HG03097 (cell line): ENCODE results near the gene CAPN11.

Experiments
- ATAC-seq: cut with Tn5 transposase; IDR thresholded peaks from one replicate; pipeline ENCODE4 v1.9.1; 2021; ENCODE audit not compliant: unreplicated experiment, low FRiP score

CAPN11 gene

DNA sequence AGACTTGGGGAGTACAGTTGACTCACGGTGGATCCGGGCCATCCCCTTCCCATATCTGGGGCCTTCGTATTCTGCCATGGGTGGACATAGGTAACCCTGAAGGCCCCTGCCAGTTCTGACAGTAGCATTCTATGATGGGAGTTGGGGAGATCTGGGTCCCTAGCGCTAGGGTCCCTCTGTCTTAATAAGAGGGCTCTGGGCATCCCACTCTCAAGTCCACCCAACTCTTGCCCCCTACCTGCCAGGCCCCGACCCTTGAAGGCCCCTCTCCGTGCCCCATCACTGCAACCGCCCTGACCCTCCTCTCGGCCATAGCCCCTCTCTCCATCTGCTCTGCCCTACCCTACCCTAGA, 6.5 kb upstream of the CAPN11 start:
- ATAC-seq, result no peak

- ATAC-seq, result no peak
These were observed 6.1 kb upstream of the CAPN11 start for GRCh38 chr6:44152533-44152932.

- ATAC-seq, result no peak
These were observed 4.6 kb upstream of the CAPN11 start for GRCh38 chr6:44154067-44154466.

GRCh38 chr6:44156494-44157151, 2.0 kb upstream of the CAPN11 start:
- no peak for ATAC-seq

GRCh38 chr6:44157152-44157521, 1.5 kb upstream of the CAPN11 start:
- no peak for ATAC-seq

DNA sequence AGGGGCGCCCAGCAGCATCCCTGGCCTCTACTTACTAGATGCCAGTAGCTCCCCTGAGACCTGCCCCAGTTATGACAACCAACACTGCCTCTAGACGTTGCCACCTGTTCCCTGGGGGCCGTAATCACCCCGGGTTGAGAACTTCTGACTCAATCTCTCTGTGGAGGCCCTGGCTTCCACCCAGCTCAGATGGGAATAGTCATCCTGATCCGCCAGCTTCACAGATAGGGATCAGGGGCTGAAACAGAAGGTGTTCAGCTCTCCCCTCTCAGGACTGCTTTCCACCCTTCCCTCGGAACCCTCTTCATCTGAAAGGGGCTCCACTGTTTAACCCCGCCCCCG, 3.3 kb downstream of the CAPN11 start:
- no peak for ATAC-seq

DNA sequence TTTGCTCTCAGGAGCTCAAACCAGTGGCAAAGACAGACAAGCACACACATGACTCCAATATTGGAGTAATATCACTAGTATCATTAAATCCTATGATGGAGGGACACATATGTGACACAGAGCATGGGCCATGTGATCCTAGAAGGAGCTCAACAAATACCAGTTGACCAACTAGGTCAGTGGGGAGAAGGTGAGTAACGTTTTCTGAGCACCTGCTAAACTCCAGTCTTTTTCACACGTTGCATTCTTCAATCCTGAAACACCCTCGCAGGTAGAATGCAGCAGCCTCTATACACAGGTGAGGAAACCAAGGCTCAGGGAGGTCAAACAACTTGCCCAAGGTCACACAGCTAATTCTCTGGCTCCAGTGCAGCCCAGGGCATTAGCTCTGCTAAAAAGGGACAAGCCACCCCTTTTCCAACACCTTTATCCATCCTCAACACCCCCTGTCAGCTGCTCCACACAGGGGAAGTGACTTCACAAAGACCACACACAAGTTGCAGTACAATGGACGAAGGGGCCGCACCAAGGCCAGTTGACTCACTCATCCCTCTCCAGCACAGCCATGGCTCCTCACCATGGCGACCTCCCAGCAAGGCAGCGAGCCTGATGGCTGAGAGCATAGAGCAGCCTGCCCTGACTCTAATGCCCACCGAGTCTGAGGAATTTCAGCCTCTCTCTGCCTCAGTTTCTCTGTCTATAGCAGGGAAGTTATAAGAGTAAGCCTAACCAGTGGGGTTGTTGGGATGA, 4.4 kb downstream of the CAPN11 start:
- no peak for ATAC-seq

DNA sequence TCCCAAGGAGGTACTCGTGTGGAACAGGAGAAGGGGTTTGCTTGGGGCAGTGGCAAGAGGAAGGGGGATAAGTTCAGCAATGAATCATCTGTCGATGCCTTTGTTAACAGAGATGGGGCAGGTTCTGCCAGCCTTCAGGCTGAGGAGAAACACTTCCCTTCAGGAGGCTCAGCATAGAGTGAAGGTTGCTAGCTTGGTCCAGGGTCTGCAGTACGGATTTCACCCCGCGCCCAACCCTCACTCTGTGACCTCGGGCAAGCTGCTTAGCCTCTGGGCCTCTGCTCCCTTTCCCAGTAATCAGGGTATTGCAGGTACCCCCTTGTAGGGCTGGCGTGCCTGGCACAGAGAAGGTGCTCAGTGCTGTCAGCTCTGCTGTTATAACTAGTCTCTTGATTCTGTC, 7.5 kb downstream of the CAPN11 start:
- no peak for ATAC-seq

DNA sequence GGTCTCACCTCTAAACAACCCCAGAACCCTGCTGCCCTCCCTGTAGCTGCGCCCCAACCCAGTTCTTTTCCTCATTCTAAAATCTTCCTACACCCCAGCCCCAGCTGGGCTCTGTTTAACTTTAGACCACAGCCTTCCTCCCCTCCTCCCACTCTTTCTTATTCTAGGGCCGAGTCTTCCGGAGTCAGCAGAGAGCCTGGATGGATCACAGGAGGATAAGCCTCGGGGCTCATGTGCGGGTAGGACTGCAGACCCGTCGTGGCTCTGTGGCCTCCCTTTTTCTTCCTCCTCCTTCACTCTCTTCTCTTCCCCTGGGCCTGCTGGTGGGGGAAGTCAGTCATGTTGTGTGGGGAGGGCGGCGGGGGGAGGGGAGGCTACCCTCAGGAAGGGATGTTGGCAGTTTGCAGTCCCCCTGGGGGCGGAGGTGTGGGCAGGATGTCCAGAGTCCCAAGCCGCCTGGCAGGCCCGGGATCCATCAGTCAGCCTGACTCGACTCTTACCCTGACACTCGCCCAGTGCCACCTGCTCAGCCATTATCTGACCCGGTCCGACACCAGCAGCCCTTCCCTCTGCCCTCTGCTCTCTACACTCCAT, 8.1 kb downstream of the CAPN11 start:
- no peak for ATAC-seq

DNA sequence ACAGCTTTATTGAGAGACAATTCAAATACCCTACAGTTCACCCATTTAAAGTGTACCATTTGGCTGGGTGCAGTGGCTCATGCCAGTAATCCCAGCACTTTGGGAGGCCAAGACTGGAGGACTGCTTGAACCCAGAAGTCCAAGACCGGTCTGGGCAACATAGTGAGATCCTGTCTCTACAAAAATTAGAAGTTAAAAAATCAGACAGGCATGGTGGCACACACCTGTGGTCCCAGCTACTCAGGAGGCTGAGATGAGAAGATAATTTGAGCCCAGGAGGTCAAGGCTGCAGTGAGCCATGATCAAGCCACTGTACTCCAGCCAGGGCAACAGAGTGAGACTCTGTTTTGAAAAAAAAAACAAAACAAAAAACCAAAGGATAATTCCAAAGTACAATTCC, 8.9 kb downstream of the CAPN11 start:
- ATAC-seq, result no peak

GRCh38 chr6:44169154-44169553, 10.5 kb downstream of the CAPN11 start:
- ATAC-seq, result no peak

- no peak for ATAC-seq
These were observed 11.4 kb downstream of the CAPN11 start for GRCh38 chr6:44169886-44170570.

GRCh38 chr6:44171899-44172546, 13.4 kb downstream of the CAPN11 start:
- no peak for ATAC-seq

DNA sequence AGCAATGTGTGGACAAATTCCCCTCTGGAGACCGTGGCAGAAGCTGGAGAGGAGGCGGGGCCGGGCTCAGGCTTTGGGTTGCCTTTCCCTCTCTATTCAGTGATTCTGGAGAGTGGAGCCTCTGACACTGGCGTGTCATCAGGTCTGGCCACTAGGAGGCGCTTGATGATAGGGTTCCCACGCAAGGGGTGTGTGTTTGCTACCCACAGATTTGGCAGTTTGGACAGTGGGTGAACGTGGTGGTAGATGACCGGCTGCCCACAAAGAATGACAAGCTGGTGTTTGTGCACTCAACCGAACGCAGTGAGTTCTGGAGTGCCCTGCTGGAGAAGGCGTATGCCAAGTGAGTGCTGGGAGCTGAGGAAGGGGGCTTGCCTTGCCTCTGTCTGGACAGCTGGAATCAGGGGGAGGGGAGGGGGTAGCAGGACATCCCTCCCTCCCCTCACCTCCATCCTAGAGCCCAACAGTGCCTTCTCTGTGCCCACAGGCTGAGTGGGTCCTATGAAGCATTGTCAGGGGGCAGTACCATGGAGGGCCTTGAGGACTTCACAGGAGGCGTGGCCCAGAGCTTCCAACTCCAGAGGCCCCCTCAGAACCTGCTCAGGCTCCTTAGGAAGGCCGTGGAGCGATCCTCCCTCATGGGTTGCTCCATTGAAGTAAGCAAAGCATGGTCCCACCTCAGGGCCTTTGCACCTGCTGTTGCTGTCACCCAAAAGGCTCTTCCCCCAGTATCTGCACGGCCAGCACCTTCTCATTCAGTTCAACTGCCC, 14.3 kb downstream of the CAPN11 start:
- ATAC-seq, result no peak

DNA sequence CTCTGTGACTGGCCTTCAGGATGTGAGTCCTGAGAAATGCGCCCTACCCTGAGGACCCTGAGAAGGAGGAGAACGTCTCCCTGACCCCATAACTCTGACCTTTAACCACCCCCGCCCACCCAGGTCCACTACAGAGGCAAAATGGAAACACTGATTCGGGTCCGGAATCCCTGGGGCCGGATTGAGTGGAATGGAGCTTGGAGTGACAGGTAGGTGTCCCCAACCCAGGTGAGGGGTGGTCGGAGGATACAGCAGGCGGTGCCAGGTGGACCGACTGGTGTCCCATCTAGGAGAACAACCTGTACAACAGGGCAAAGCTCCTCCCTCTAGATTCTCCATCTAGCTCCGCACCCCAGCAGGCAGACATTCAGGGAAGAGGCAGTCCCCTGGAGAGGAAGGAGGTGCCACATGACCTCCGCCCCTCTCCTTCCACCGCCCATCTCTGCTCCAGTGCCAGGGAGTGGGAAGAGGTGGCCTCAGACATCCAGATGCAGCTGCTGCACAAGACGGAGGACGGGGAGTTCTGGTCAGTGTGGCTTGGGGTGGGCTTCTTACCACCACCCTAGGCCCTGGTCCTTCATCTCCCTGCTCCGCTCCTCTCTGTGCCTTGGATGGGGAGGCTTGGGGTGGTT, 17.6 kb downstream of the CAPN11 start:
- ATAC-seq, result no peak

DNA sequence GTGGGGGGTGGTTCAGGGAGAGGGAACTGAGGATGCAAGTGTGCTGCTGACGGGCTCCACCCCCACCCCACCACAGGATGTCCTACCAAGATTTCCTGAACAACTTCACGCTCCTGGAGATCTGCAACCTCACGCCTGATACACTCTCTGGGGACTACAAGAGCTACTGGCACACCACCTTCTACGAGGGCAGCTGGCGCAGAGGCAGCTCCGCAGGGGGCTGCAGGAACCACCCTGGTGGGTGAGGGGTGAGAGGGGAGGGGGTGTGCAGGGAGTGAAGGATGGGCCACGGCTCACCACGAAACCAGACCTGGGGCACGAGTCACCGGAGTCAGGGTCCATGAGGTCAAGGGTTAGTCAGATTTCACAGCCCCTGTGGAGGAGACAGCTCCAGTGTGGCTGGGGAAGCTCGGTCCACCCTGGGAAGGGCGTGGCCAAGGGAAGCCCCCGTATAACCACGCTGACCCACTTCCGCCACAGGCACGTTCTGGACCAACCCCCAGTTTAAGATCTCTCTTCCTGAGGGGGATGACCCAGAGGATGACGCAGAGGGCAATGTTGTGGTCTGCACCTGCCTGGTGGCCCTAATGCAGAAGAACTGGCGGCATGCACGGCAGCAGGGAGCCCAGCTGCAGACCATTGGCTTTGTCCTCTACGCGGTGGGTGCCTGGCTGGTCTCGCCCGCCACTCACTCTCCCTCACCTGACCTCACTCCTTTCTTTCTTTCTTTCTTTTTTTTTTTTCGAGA, 18.3 kb downstream of the CAPN11 start:
- peak; percentile 66 for ATAC-seq

DNA sequence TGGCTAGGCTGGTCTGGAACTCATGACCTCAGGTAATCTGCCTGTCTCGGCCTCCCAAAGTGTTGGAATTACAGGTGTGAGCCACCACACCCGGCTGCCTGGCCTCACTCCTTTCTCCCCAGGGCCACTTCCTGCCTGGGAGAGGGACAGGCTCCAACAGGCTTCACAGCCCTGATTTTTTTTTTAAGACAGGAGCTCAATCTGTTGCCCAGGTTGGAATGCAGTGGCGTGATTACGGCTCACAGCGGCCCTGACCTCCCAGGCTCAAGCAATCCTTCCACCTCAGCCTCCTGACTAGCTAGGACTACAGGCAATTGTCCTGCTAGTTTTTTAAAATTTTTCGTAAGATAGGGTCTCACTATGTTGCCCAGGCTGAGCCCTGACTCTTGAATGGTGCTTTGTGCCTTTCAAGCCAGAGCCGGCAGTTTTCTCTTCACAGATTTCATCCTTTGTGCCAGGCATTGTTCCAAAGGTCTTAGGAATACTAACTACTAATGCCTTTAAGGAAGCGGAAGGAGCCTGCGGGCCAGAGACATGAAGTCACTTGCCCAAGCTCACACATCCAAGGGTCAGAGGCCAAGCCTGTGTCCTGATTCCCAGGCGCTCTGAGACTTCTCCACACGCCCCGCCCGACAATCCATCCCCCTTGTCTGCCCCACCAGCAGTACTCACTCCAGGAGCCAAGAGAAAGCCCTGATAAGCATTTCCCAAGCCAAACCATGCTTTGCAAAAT, 19.2 kb downstream of the CAPN11 start:
- no peak for ATAC-seq

GRCh38 chr6:44178424-44179071, 19.9 kb downstream of the CAPN11 start:
- ATAC-seq, result no peak
